ENCODE measurements around the gene FAM107B.

FAM107B gene

GRCh38 chr10:14625765-14626525 is 148.8 kb downstream of the FAM107B start:
- DNase-seq (ENCODE audit: low read depth, low spot score) = no peak

- DNase-seq (ENCODE audit: low read depth, low spot score) = peak; percentile 58
Measured at GRCh38 chr10:14625192-14625631, 149.5 kb downstream of the FAM107B start.

- no peak for DNase-seq (ENCODE audit: low read depth, low spot score)
Measured at GRCh38 chr10:14624600-14624999, 150.1 kb downstream of the FAM107B start.

- no peak for DNase-seq (ENCODE audit: low read depth, low spot score)
Measured at GRCh38 chr10:14623931-14624330, 150.8 kb downstream of the FAM107B start.

GRCh38 chr10:14621037-14621436 is 153.7 kb downstream of the FAM107B start:
- DNase-seq (ENCODE audit: low read depth, low spot score) = no peak

- no peak for DNase-seq (ENCODE audit: low read depth, low spot score)
Measured at GRCh38 chr10:14618674-14619073, 156.0 kb downstream of the FAM107B start.

GRCh38 chr10:14617852-14618251 is 156.8 kb downstream of the FAM107B start:
- DNase-seq (ENCODE audit: low read depth, low spot score) = no peak

- no peak for DNase-seq (ENCODE audit: low read depth, low spot score)
Measured at GRCh38 chr10:14616955-14617730, 157.6 kb downstream of the FAM107B start.

GRCh38 chr10:14616465-14616864 is 158.2 kb downstream of the FAM107B start:
- no peak for DNase-seq (ENCODE audit: low read depth, low spot score)

GRCh38 chr10:14613588-14613920 is 161.1 kb downstream of the FAM107B start:
- DNase-seq (ENCODE audit: low read depth, low spot score) = no peak

- DNase-seq (ENCODE audit: low read depth, low spot score) = no peak
Measured at GRCh38 chr10:14612873-14613587, 161.7 kb downstream of the FAM107B start.

GRCh38 chr10:14611968-14612693 is 162.6 kb downstream of the FAM107B start:
- DNase-seq (ENCODE audit: low read depth, low spot score) = no peak

GRCh38 chr10:14609178-14609577 is 165.5 kb downstream of the FAM107B start:
- no peak for DNase-seq (ENCODE audit: low read depth, low spot score)

- no peak for DNase-seq (ENCODE audit: low read depth, low spot score)
Measured at GRCh38 chr10:14608381-14609001, 166.2 kb downstream of the FAM107B start.

- DNase-seq (ENCODE audit: low read depth, low spot score) = no peak
Measured at GRCh38 chr10:14606633-14607032, 168.1 kb downstream of the FAM107B start.

- peak; percentile 46 for DNase-seq (ENCODE audit: low read depth, low spot score)
Measured at GRCh38 chr10:14605231-14605925, 169.3 kb downstream of the FAM107B start.

- peak; percentile 48 for DNase-seq (ENCODE audit: low read depth, low spot score)
Measured at GRCh38 chr10:14604181-14605142, 170.2 kb downstream of the FAM107B start.

GRCh38 chr10:14603534-14604102 is 171.1 kb downstream of the FAM107B start:
- DNase-seq (ENCODE audit: low read depth, low spot score) = no peak
